SK-N-SH (cell line): ENCODE results near the gene STAT5B. TPM values are rescaled to one million over a fixed set of nuclear protein-coding genes. Genes with fewer than 3 reads are reported as not detected.

Experiments
- CTCF ChIA-PET: fragments of 300-600, 350-600 bp; formaldehyde crosslinking; extraction: SDS; loops from one replicate; lab custom pipeline; 2021; lab: Yijun Ruan, JAX
- POLR2A ChIA-PET: fragments of 350-600 bp; sonication (Branson Sonifier 250); formaldehyde crosslinking; extraction: SDS; loops from one replicate; lab custom pipeline; 2020; ENCODE audit warnings: antibody characterized with exemption, inconsistent platforms; lab: Yijun Ruan, JAX
- DNase-seq: peaks from one replicate; pipeline ENCODE4 v3.0.0; 2012
- H2AFZ ChIP-seq: fragments of 200-600 bp; sonication (generic); 2 replicates; pipeline ENCODE4 v1.8.1; 2016; ENCODE audit warnings: antibody characterized with exemption, mild to moderate bottlenecking, low read depth
- H3F3A ChIP-seq: fragments of 200-600 bp; sonication (generic); replicated peaks from 2 replicates; pipeline ENCODE3; 2016; ENCODE audit warnings: antibody characterized with exemption, mild to moderate bottlenecking; ENCODE audit not compliant: insufficient read depth
- H3K27ac ChIP-seq, 2 experiments: fragments of 200-500 bp in 1 of 2; fragments of 200-600 bp in 1 of 2; sonication (Bioruptor generic) in 1 of 2; sonication (generic), shearing (Covaris generic) in 1 of 2; 2 replicates each; pipeline versions ENCODE4 v1.5.1 to v1.6.1; 2014 to 2016; ENCODE audit warnings: low read depth in 2 of 2, inconsistent platforms in 1 of 2, low read length in 1 of 2, mild to moderate bottlenecking in 1 of 2, mixed read lengths in 1 of 2
- H3K27me3 ChIP-seq: fragments of 200-600 bp; sonication (generic), shearing (Covaris generic); 2 replicates; pipeline ENCODE4 v1.6.1; 2016; ENCODE audit warnings: mixed run types; ENCODE audit not compliant: insufficient read depth
- H3K36me3 ChIP-seq, 2 experiments: fragments of 200-500 bp in 1 of 2; fragments of 200-600 bp in 1 of 2; sonication (Bioruptor generic) in 1 of 2; sonication (generic) in 1 of 2; replicated peaks in 1 of 2; 2 replicates each; pipeline versions ENCODE3 to v1.5.1; 2014 to 2016; ENCODE audit warnings: low read length in 1 of 2, mild to moderate bottlenecking in 1 of 2; ENCODE audit not compliant: insufficient read depth in 2 of 2, control insufficient read depth in 1 of 2
- H3K4me1 ChIP-seq, 2 experiments: fragments of 200-500 bp in 1 of 2; fragments of 200-600 bp in 1 of 2; sonication (Bioruptor generic) in 1 of 2; sonication (generic), shearing (Covaris generic) in 1 of 2; 2 replicates each; pipeline versions ENCODE4 v1.5.1 to v1.6.1; 2014 to 2016; ENCODE audit warnings: low read depth in 1 of 2, low read length in 1 of 2, mixed run types in 1 of 2; ENCODE audit not compliant: insufficient read depth in 2 of 2, control insufficient read depth in 1 of 2
- H3K4me2 ChIP-seq: fragments of 200-600 bp; sonication (generic), shearing (Covaris generic); 2 replicates; pipeline ENCODE4 v1.6.1; 2017; ENCODE audit warnings: mixed run types
- H3K4me3 ChIP-seq, 2 experiments: fragments of 200-500 bp in 1 of 2; fragments of 200-600 bp in 1 of 2; sonication (Bioruptor generic) in 1 of 2; sonication (generic), shearing (Covaris generic) in 1 of 2; 2 replicates each; pipeline versions ENCODE4 v1.5.1 to v1.8.1; 2014 to 2016; ENCODE audit warnings: low read depth in 2 of 2, inconsistent platforms in 1 of 2, low read length in 1 of 2, mild to moderate bottlenecking in 1 of 2, mixed read lengths in 1 of 2, moderate library complexity in 1 of 2
- H3K79me2 ChIP-seq: fragments of 200-600 bp; sonication (generic); 2 replicates; pipeline ENCODE4 v1.8.1; 2017; ENCODE audit warnings: mild to moderate bottlenecking; ENCODE audit not compliant: insufficient read depth
- H3K9ac ChIP-seq: fragments of 200-600 bp; sonication (generic); 2 replicates; pipeline ENCODE4 v1.6.1; 2017; ENCODE audit warnings: mixed run types
- H3K9me2 ChIP-seq: fragments of 200-600 bp; sonication (generic); 2 replicates; pipeline ENCODE4 v1.6.1; 2017; ENCODE audit warnings: mixed run types
- H3K9me3 ChIP-seq: fragments of 200-600 bp; sonication (generic); 2 replicates; pipeline ENCODE4 v1.6.1; 2017; ENCODE audit warnings: mixed run types, mild to moderate bottlenecking, moderate library complexity
- H4K20me1 ChIP-seq: fragments of 200-600 bp; sonication (generic); 2 replicates; pipeline ENCODE4 v1.6.1; 2017; ENCODE audit warnings: mild to moderate bottlenecking, mixed run types; ENCODE audit not compliant: insufficient read depth
- FOSL2 ChIP-seq: IDR thresholded peaks from 2 replicates; pipeline ENCODE4 v1.4.0; 2012; ENCODE audit warnings: low read depth, mild to moderate bottlenecking, moderate library complexity, borderline replicate concordance
- MEF2A ChIP-seq: IDR thresholded peaks from 2 replicates; pipeline ENCODE4 v1.4.0; 2012; ENCODE audit warnings: low read depth, borderline replicate concordance
- MXI1 ChIP-seq: IDR thresholded peaks from 2 replicates; pipeline ENCODE4 v1.6.1; 2012; ENCODE audit warnings: mild to moderate bottlenecking, low read depth, low read length, improper control_type of control experiment
- NFIC ChIP-seq: IDR thresholded peaks from 2 replicates; pipeline ENCODE4 v1.4.0; 2012; ENCODE audit warnings: borderline replicate concordance
- RCOR1 ChIP-seq: fragments of 150-350 bp; IDR thresholded peaks from 2 replicates; pipeline ENCODE4 v1.6.1; 2017; ENCODE audit warnings: antibody characterized with exemption, low read length
- RXRA ChIP-seq: IDR thresholded peaks from 2 replicates; pipeline ENCODE4 v1.4.0; 2012; ENCODE audit warnings: low read depth, mild to moderate bottlenecking, borderline replicate concordance
- SIN3A ChIP-seq: IDR thresholded peaks from 2 replicates; pipeline ENCODE4 v1.6.1; 2012; ENCODE audit warnings: low read depth, mild to moderate bottlenecking, low read length, moderate library complexity, borderline replicate concordance
- SMC3 ChIP-seq: IDR thresholded peaks from 2 replicates; pipeline ENCODE4 v1.6.1; 2012; ENCODE audit warnings: low read depth, low read length, improper control_type of control experiment
- TCF12 ChIP-seq: IDR thresholded peaks from 2 replicates; pipeline ENCODE4 v1.4.0; 2012
- WGBS: methylation state at CpG from one replicate; pipeline ENCODE4 v1.1.6; 2017; ENCODE audit warnings: low lambda C conversion rate; 5-methylcytosine and 5-hydroxymethylcytosine counted together
- polyA plus RNA-seq, 3 experiments: library from polyadenylated mRNA; depleted of rRNA; stranded (reverse); fragments of >200 nt; gene quantifications; 2 replicates each; pipeline ENCODE4 v1.2.3, GENCODE V29; 2012
- TF ChIP-seq, protein P1 (sequence below): fragments of 200-600 bp; sonication (generic); IDR thresholded peaks from 2 replicates; pipeline ENCODE4 v1.6.1; 2017; ENCODE audit warnings: antibody characterized with exemption, mild to moderate bottlenecking, moderate library complexity
- TF ChIP-seq, protein P2 (sequence below): IDR thresholded peaks from 2 replicates; pipeline ENCODE4 v1.4.0; 2012; ENCODE audit warnings: low read depth, borderline replicate concordance
- TF ChIP-seq, protein P3 (sequence below): IDR thresholded peaks from 2 replicates; pipeline ENCODE4 v1.4.0; 2012; ENCODE audit warnings: low read depth, borderline replicate concordance

Gene STAT5B
- polyA plus RNA-seq, 1 of the 3 experiments (the other 2 are of a cell fraction): 23.6 TPM

DNA sequence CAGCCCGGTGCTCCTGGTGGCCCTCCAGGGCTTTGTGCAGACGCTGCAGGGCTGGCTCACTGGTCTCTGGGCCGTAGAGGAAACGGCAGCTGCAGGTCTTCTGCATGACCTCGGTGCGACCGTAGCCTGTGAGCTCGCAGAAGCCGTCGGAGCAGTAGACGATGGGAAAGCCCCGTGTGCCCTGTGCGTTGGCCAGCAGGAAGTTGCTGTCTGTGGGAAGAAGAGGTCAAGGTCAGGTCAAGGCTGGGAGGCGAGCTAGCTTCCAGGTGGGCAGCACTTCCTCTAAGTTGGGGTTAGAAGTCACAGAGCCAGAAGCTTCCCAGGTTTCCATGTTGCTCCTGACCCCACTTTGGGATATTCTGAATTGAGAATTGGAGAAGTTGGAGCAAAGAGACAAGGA lies 97.4 kb downstream of the STAT5B start (continued):
- TF ChIP-seq, protein P1, sequence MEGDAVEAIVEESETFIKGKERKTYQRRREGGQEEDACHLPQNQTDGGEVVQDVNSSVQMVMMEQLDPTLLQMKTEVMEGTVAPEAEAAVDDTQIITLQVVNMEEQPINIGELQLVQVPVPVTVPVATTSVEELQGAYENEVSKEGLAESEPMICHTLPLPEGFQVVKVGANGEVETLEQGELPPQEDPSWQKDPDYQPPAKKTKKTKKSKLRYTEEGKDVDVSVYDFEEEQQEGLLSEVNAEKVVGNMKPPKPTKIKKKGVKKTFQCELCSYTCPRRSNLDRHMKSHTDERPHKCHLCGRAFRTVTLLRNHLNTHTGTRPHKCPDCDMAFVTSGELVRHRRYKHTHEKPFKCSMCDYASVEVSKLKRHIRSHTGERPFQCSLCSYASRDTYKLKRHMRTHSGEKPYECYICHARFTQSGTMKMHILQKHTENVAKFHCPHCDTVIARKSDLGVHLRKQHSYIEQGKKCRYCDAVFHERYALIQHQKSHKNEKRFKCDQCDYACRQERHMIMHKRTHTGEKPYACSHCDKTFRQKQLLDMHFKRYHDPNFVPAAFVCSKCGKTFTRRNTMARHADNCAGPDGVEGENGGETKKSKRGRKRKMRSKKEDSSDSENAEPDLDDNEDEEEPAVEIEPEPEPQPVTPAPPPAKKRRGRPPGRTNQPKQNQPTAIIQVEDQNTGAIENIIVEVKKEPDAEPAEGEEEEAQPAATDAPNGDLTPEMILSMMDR: no peak
- TF ChIP-seq SMC3: no peak
- TF ChIP-seq MEF2A: no peak
- TF ChIP-seq FOSL2: no peak
- TF ChIP-seq NFIC: no peak

DNA sequence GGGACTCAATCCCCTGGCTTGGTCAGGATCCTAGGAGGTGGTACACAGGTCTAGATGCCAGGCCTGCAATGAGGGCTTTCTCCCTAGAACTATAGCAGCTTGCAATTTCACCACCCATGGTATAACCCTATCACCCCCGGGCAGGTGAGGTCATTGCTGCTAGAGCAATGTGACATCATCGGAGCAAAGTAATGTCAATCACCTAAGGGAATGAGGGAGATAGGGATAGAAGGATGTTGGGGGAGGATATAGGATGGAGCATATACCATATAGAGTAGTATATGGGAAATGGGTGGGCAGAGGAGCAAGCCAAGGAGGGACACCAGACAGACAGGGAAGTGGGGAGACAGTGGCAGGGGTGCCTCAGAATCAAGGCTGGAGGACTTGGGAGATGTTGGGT lies 98.5 kb downstream of the STAT5B start:
- H3K79me2 ChIP-seq: no peaks in the 10 kb centered on the region
- H3K4me3 ChIP-seq: no peak overlapping the region
- no peak overlapping the region for H3K9ac ChIP-seq
- TF ChIP-seq TCF12 (no peak), NFIC (no peak), MXI1 (no peak), RXRA (no peak), FOSL2 (no peak), SIN3A (no peak), RCOR1 (no peak)
- TF ChIP-seq, protein P2, sequence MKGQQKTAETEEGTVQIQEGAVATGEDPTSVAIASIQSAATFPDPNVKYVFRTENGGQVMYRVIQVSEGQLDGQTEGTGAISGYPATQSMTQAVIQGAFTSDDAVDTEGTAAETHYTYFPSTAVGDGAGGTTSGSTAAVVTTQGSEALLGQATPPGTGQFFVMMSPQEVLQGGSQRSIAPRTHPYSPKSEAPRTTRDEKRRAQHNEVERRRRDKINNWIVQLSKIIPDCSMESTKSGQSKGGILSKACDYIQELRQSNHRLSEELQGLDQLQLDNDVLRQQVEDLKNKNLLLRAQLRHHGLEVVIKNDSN: no peak
- TF ChIP-seq, protein P3, sequence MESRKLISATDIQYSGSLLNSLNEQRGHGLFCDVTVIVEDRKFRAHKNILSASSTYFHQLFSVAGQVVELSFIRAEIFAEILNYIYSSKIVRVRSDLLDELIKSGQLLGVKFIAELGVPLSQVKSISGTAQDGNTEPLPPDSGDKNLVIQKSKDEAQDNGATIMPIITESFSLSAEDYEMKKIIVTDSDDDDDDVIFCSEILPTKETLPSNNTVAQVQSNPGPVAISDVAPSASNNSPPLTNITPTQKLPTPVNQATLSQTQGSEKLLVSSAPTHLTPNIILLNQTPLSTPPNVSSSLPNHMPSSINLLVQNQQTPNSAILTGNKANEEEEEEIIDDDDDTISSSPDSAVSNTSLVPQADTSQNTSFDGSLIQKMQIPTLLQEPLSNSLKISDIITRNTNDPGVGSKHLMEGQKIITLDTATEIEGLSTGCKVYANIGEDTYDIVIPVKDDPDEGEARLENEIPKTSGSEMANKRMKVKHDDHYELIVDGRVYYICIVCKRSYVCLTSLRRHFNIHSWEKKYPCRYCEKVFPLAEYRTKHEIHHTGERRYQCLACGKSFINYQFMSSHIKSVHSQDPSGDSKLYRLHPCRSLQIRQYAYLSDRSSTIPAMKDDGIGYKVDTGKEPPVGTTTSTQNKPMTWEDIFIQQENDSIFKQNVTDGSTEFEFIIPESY: no peak
- no peaks in the 10 kb centered on the region for H4K20me1 ChIP-seq
- H3K4me1 ChIP-seq: peaks cover 0 to 15% of the 10 kb centered on the region in 2 experiments; a peak in 1 of 4 replicates
- H3K9me3 ChIP-seq: no peaks in the 10 kb centered on the region
- H2AFZ ChIP-seq: no peak overlapping the region
- 91% methylated on average over 2 of the region's 2 CpGs for WGBS
- H3K4me2 ChIP-seq: no peak overlapping the region
- peaks cover 7% of the 10 kb centered on the region for H3F3A ChIP-seq
- no peaks in the 10 kb centered on the region for H3K9me2 ChIP-seq
- ChIA-PET POLR2A (no interaction called here), CTCF (interaction anchor here (4.4 kb wide), 1 partner anchor 17 kb away, joined by 30 read pairs; the partner anchor contains the start of gene GHDC)
- no peak overlapping the region for H3K27ac ChIP-seq
- DNase-seq: no peak
- H3K27me3 ChIP-seq: no peaks in the 10 kb centered on the region
- H3K36me3 ChIP-seq: no peaks in the 10 kb centered on the region
